Gastrocnemius medialis (tissue), 4 donors: ENCODE measurements around the gene ATG5. TPM values are rescaled to one million over a fixed set of nuclear protein-coding genes. Genes with fewer than 3 reads are reported as not detected.

Experiments used
- ATAC-seq, 2 donors: fragments of 150-250 bp; one replicate each; pipeline ENCODE4 v1.9.1; 2016
- DNase-seq, 2 donors: peaks; one replicate each; pipeline ENCODE4 v3.0.0-alpha.2; 2019
- H3K27ac ChIP-seq, 4 donors: fragments of 200-600 bp; sonication (generic); 1 replicate in 1 of 4; 2 replicates in 3 of 4; pipeline ENCODE4 v1.5.1; 2016 to 2018; ENCODE audit warnings: mild to moderate bottlenecking in 2 of 4, moderate library complexity in 1 of 4
- H3K27me3 ChIP-seq, 3 donors: fragments of 200-600 bp; sonication (generic) in 2 of 3; 1 replicate in 1 of 3; 2 replicates in 2 of 3; pipeline versions ENCODE4 v1.5.1 to v1.6.0; 2016 to 2019; ENCODE audit warnings: mild to moderate bottlenecking in 1 of 3, moderate library complexity in 1 of 3
- H3K36me3 ChIP-seq, 2 donors: fragments of 200-600 bp; sonication (generic) in 1 of 2; one replicate each; pipeline ENCODE4 v1.5.1; 2017 to 2018
- H3K4me1 ChIP-seq, 2 donors: fragments of 200-600 bp; sonication (generic) in 1 of 2; one replicate each; pipeline ENCODE4 v1.5.1; 2016 to 2017; ENCODE audit warnings: mild to moderate bottlenecking in 2 of 2
- H3K4me3 ChIP-seq, 4 donors: fragments of 200-600 bp; sonication (generic) in 3 of 4; 1 replicate in 1 of 4; 2 replicates in 3 of 4; pipeline ENCODE4 v1.5.1; 2016 to 2019; ENCODE audit warnings: mild to moderate bottlenecking in 2 of 4
- H3K9me3 ChIP-seq, 3 donors: fragments of 200-600 bp; sonication (generic) in 2 of 3; 1 replicate in 1 of 3; 2 replicates in 2 of 3; pipeline ENCODE4 v1.5.1; 2016 to 2019
- CTCF ChIP-seq, 5 experiments: fragments of 450-650 bp in 3 of 5; fragments of 200-600 bp in 2 of 5; sonication (generic) in 2 of 5; IDR thresholded peaks in 4 of 5; conservative IDR thresholded peaks in 1 of 5; 1 replicate in 4 of 5; 2 replicates in 1 of 5; pipeline ENCODE4 v1.5.1; 2016 to 2019; ENCODE audit warnings: antibody characterized with exemption in 5 of 5, mild to moderate bottlenecking in 3 of 5, moderate library complexity in 3 of 5
- POLR2A ChIP-seq, 2 donors: fragments of 450-650 bp; IDR thresholded peaks; one replicate each; pipeline ENCODE4 v1.6.1; 2017; ENCODE audit warnings: antibody characterized with exemption in 2 of 2, mild to moderate bottlenecking in 2 of 2, moderate library complexity in 2 of 2
- in situ Hi-C, 4 donors: fragments of 200-750 bp; cut with MboI; loops; one replicate each; pipeline versions ENCODE4 v1.15.0 to v1.8.0; 2017; ENCODE audit warnings: low sequenced_read_pairs in 4 of 4
- intact Hi-C: fragments of 100-400 bp; cut with DNase I; formaldehyde crosslinking; loops from one replicate; pipeline ENCODE4 v1.15.1; 2023; ENCODE audit warnings: low total_unique reads
- total RNA-seq, 4 donors: library from RNA; depleted of rRNA; stranded (reverse); fragments of >200 nt; gene quantifications; one replicate each; pipeline versions ENCODE4 v1.1.0 to v1.2.3, GENCODE V29; 2016

Gene ATG5
- total RNA-seq, 4 donors from 2014 or later: 18.9 to 22.3 (median 20.1) TPM

- no peak overlapping the region for H3K4me3 ChIP-seq
- ATAC-seq: no peak
- in situ Hi-C loops (no loop called here), intact Hi-C loops (no loop called here)
- no peaks in the 10 kb centered on the region for H3K27me3 ChIP-seq
- H3K27ac ChIP-seq: no peak overlapping the region
- TF ChIP-seq POLR2A (IDR thresholded peaks at IDR 0.05) (no peak), CTCF (IDR thresholded peaks at IDR 0.05 in 4 of 5, conservative IDR thresholded peaks at IDR 0.05 in 1 of 5) (no peak)
- H3K9me3 ChIP-seq: no peaks in the 10 kb centered on the region
- no peak for DNase-seq
- H3K4me1 ChIP-seq: no peaks in the 10 kb centered on the region
- peaks cover 0 to 20% of the 10 kb centered on the region in 2 donors for H3K36me3 ChIP-seq
Observed at GRCh38 chr6:106293116-106293515, 32.4 kb downstream of the ATG5 start.

DNA sequence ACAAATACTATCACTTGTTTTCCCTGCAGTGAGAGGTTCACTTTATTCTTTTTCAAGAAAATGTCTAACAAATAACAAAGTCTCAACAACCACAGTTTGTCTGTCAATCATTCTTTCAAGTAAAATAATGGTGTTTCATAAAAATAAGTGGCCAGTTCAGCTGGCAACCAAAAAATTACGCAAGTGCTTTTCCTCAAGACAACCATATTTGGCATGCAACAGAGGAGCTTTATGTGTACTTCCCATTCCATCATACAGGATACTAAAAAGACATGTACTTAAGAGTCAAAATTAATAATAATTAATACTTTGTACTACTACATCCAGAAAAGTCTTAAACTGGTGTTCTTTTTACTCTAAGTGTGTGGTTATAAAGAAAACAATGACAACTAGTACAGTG lies 34.6 kb downstream of the ATG5 start:
- ATAC-seq: no peak
- intact Hi-C loops (no loop called here), in situ Hi-C loops (no loop called here)
- Histone ChIP-seq H3K27ac (no peak overlapping the region), H3K4me1 (no peaks in the 10 kb centered on the region), H3K27me3 (no peaks in the 10 kb centered on the region), H3K9me3 (no peaks in the 10 kb centered on the region), H3K4me3 (no peak overlapping the region), H3K36me3 (peaks cover 0 to 20% of the 10 kb centered on the region in 2 donors)
- no peak for TF ChIP-seq POLR2A (IDR thresholded peaks at IDR 0.05)
- DNase-seq: no peak

GRCh38 chr6:106290032-106290431 lies 35.5 kb downstream of the ATG5 start:
- H3K4me3 ChIP-seq: no peak overlapping the region
- TF ChIP-seq CTCF (IDR thresholded peaks at IDR 0.05 in 4 of 5, conservative IDR thresholded peaks at IDR 0.05 in 1 of 5) (no peak), POLR2A (IDR thresholded peaks at IDR 0.05) (no peak)
- no peaks in the 10 kb centered on the region for H3K4me1 ChIP-seq
- no peaks in the 10 kb centered on the region for H3K9me3 ChIP-seq
- no peak for DNase-seq
- intact Hi-C loops: no loop called here
- peaks cover 0 to 20% of the 10 kb centered on the region in 2 donors for H3K36me3 ChIP-seq
- H3K27me3 ChIP-seq: no peaks in the 10 kb centered on the region
- no peak for ATAC-seq
- in situ Hi-C loops: no loop called here
- no peak overlapping the region for H3K27ac ChIP-seq

DNA sequence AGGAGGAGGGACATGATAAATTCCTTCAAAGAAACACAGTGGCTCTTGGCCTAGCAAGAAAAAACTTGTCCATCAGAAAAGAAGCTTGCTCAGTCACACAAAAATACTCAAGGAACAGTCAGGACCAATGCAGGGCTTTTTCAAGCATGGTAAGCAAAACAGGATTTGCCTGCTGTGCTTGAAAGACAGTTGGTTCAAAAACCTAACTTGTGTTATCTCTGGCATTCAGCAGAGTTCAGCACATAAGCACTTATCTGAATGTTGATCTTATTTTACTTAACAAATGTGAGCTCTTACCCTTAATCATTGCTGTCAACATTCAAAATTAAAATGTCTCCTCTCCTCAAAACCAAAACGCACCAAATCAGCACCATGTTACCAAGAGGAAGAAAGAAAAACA lies 38.3 kb downstream of the ATG5 start:
- no peak for DNase-seq
- TF ChIP-seq CTCF (IDR thresholded peaks at IDR 0.05 in 4 of 5, conservative IDR thresholded peaks at IDR 0.05 in 1 of 5) (no peak), POLR2A (IDR thresholded peaks at IDR 0.05) (no peak)
- intact Hi-C loops: no loop called here
- H3K4me1 ChIP-seq: no peaks in the 10 kb centered on the region
- no peaks in the 10 kb centered on the region for H3K27me3 ChIP-seq
- H3K27ac ChIP-seq: no peak overlapping the region
- in situ Hi-C loops: no loop called here
- H3K36me3 ChIP-seq: peaks cover 0 to 16% of the 10 kb centered on the region in 2 donors
- H3K9me3 ChIP-seq: no peaks in the 10 kb centered on the region
- no peak overlapping the region for H3K4me3 ChIP-seq
- ATAC-seq: no peak

DNA sequence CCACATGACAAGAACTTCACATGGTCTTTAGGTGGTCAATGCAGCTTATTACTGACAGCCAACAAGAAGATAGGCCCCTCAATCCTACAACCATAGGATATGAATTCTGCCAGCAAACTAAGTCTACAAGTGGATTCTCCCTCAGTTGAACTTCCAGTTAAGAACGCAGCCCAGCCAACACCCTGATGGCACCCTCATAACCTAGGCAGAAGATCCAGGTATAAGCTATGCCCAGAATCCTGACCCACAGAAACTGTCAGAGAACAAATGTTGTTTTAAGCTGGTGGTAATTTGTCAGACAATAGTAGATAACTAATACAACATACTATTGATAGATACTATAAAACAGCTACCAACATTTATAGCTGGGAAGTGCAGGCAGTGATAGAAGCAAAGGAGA lies 38.8 kb downstream of the ATG5 start:
- DNase-seq (no peak), ATAC-seq (no peak)
- no peak overlapping the region for H3K4me3 ChIP-seq
- intact Hi-C loops: no loop called here
- no peaks in the 10 kb centered on the region for H3K9me3 ChIP-seq
- no peak for TF ChIP-seq CTCF (IDR thresholded peaks at IDR 0.05 in 4 of 5, conservative IDR thresholded peaks at IDR 0.05 in 1 of 5)
- TF ChIP-seq POLR2A (IDR thresholded peaks at IDR 0.05): no peak
- peaks cover 0 to 12% of the 10 kb centered on the region in 2 donors for H3K36me3 ChIP-seq
- no peak overlapping the region for H3K27ac ChIP-seq
- in situ Hi-C loops: no loop called here
- H3K4me1 ChIP-seq: peaks cover 0 to under 1% of the 10 kb centered on the region in 2 donors
- no peaks in the 10 kb centered on the region for H3K27me3 ChIP-seq
